Testis (tissue), 3 donors: ENCODE measurements around the gene SLC9A9. TPM values are rescaled to one million over a fixed set of nuclear protein-coding genes. Genes with fewer than 3 reads are reported as not detected.

ENCODE experiments used
- DNase-seq: peaks from one replicate; pipeline ENCODE4 v3.0.0-alpha.2; 2019
- H3K27ac ChIP-seq, 2 donors: fragments of 200-600 bp; sonication (generic); one replicate each; pipeline ENCODE4 v1.5.1; 2019
- H3K27me3 ChIP-seq: fragments of 200-600 bp; sonication (generic); one replicate; pipeline ENCODE4 v1.5.1; 2019
- H3K36me3 ChIP-seq: fragments of 200-600 bp; sonication (generic); one replicate; pipeline ENCODE4 v1.5.1; 2017; ENCODE audit warnings: low read depth; ENCODE audit errors: missing control alignments
- H3K4me1 ChIP-seq: fragments of 200-600 bp; sonication (generic); one replicate; pipeline ENCODE4 v1.5.1; 2019
- H3K4me3 ChIP-seq, 2 donors: fragments of 200-600 bp; sonication (generic); one replicate each; pipeline ENCODE4 v1.5.1; 2017 to 2019
- H3K9me3 ChIP-seq: fragments of 200-600 bp; sonication (generic); one replicate; pipeline ENCODE4 v1.5.1; 2017
- POLR2A ChIP-seq: fragments of 450-650 bp; IDR thresholded peaks from one replicate; pipeline ENCODE4 v1.6.1; 2017; ENCODE audit warnings: antibody characterized with exemption, mild to moderate bottlenecking, moderate library complexity
- WGBS, 2 donors: methylation state at CpG; one replicate each; pipeline ENCODE4 v1.1.5; 2018; 5-methylcytosine and 5-hydroxymethylcytosine counted together
- intact Hi-C: fragments of 100-400 bp; cut with DNase I; formaldehyde crosslinking; loops from one replicate; pipeline ENCODE4 v1.15.1; 2023; ENCODE audit warnings: low total_unique reads
- polyA plus RNA-seq: library from polyadenylated mRNA; stranded (reverse); fragments of 350-450 nt; fragmentation: Illumina TruSeq; extraction: RNeasy Lipid Tissue Mini Kit (QIAGEN cat#74804); gene quantifications from one replicate; pipeline ENCODE4 v1.2.3, GENCODE V29; 2014; ENCODE audit warnings: low read depth, low replicate concordance; ENCODE audit not compliant: insufficient read depth
- total RNA-seq, 2 donors: library from RNA; depleted of rRNA; stranded (reverse); fragments of >200 nt; gene quantifications; one replicate each; pipeline ENCODE4 v1.2.3, GENCODE V29; 2016
- TF ChIP-seq, protein P1 (sequence below), 3 experiments: fragments of 450-650 bp in 2 of 3; fragments of 200-600 bp in 1 of 3; sonication (generic) in 1 of 3; IDR thresholded peaks; one replicate each; pipeline ENCODE4 v1.5.1; 2016 to 2019; ENCODE audit warnings: antibody characterized with exemption in 3 of 3, mild to moderate bottlenecking in 2 of 3, moderate library complexity in 1 of 3

The SLC9A9 gene
- total and polyA plus RNA-seq, 3 donors from 2014 or later: 2.7 to 6.6 (median 4.3) TPM

DNA sequence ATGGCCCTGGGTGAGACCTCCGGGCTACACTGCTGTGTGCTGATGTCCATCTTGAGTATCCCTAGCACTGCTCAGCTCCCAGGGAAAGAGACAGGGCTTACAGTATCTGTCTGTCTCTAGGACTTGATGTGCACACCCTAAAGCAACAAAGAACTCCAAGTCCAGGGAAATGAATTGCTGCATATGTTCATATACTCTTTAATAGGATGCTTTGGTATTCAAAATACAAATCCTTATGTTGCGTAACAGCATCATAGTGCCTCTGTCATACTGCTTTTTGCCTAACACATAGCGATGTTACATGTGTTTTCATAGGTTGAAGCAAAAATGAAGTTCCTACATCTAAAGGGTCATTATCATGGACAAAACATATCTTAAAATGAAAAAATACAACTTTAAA is 299.9 kb downstream of the SLC9A9 start:
- 95 to 98% methylated on average over 3 of the region's 3 CpGs for WGBS, 2 donors

GRCh38 chr3:143538577-143538981 is 309.7 kb downstream of the SLC9A9 start:
- no peak for TF ChIP-seq POLR2A
- TF ChIP-seq, protein P1, sequence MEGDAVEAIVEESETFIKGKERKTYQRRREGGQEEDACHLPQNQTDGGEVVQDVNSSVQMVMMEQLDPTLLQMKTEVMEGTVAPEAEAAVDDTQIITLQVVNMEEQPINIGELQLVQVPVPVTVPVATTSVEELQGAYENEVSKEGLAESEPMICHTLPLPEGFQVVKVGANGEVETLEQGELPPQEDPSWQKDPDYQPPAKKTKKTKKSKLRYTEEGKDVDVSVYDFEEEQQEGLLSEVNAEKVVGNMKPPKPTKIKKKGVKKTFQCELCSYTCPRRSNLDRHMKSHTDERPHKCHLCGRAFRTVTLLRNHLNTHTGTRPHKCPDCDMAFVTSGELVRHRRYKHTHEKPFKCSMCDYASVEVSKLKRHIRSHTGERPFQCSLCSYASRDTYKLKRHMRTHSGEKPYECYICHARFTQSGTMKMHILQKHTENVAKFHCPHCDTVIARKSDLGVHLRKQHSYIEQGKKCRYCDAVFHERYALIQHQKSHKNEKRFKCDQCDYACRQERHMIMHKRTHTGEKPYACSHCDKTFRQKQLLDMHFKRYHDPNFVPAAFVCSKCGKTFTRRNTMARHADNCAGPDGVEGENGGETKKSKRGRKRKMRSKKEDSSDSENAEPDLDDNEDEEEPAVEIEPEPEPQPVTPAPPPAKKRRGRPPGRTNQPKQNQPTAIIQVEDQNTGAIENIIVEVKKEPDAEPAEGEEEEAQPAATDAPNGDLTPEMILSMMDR (IDR thresholded peaks at IDR 0.05): no peak
- Histone ChIP-seq H3K9me3 (no peaks in the 10 kb centered on the region), H3K4me3 (no peak overlapping the region), H3K36me3 (no peaks in the 10 kb centered on the region), H3K27me3 (no peaks in the 10 kb centered on the region), H3K27ac (no peak overlapping the region), H3K4me1 (no peaks in the 10 kb centered on the region)
- no peak for DNase-seq
- WGBS, 2 donors: 46 to 51% methylated on average over 2 of the region's 2 CpGs
- intact Hi-C loops: no loop called here

More for the DNA sequence above, 299.9 kb downstream of the SLC9A9 start:
- DNase-seq: no peak
- H3K4me1 ChIP-seq: no peaks in the 10 kb centered on the region
- intact Hi-C loops: no loop called here
- no peak for TF ChIP-seq POLR2A
- TF ChIP-seq, protein P1 (IDR thresholded peaks at IDR 0.05): no peak
- H3K36me3 ChIP-seq: no peaks in the 10 kb centered on the region
- H3K27me3 ChIP-seq: no peaks in the 10 kb centered on the region
- no peak overlapping the region for H3K27ac ChIP-seq
- no peaks in the 10 kb centered on the region for H3K9me3 ChIP-seq
- H3K4me3 ChIP-seq: no peak overlapping the region

DNA sequence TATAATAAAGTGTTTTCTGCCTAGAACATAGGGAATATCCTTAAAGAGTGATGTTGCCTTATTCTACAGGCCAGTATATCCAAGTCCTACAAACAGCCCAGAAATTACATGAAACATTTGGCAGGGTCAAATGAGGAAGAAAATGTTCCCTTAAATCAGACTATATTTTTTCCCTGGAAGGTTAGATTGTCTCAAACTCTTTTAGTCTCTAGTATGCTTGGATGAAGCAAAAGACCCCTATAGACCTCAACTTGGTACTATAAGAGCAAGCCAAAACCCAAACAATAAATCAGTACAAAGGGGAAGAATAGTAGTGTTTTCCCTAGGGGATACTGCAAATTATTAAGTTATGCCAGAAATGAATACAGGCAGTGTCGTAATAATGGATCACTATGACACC is 310.2 kb downstream of the SLC9A9 start:
- no peaks in the 10 kb centered on the region for H3K4me1 ChIP-seq
- H3K36me3 ChIP-seq: no peaks in the 10 kb centered on the region
- DNase-seq: no peak

DNA sequence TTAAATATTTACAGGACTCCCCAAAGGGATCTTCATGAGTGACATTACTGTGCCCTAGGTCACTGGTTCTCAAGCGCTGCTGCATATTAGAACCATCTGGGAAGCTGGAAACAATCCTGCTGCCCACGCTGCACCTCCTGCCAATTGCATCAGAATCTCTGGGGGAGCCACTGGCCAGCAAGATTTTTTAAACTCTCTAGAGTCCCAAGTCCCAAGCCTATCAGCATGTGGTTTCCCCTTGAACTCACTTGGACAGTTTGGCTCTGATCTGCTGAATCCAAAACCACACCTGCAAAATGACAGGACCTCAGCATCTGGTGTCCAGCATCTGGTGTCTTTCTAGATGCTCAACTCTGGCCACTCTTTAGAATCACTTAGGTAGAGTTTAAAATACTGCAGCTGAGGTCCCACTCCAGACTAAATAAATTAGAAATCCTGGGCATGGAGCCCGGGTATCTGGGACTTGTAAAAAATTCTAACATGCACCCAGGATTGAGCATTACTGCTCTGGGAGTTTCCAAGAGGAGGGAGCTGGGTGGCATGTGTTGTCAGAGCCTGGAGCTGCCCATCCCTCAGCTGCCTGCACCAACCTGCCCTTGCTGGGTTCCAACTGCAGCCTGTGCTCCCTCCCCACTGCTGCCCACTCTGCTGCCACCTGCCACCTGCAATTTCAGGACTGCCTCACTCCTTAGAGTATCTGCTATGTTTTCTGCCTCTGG is 311.3 kb downstream of the SLC9A9 start:
- 56 to 61% methylated on average over 3 of the region's 3 CpGs for WGBS, 2 donors
- no peak for TF ChIP-seq POLR2A
- TF ChIP-seq, protein P1 (IDR thresholded peaks at IDR 0.05): no peak
- intact Hi-C loops: no loop called here
- no peaks in the 10 kb centered on the region for H3K27me3 ChIP-seq
- no peaks in the 10 kb centered on the region for H3K9me3 ChIP-seq
- no peak overlapping the region for H3K4me3 ChIP-seq
- no peak for DNase-seq
- H3K4me1 ChIP-seq: no peaks in the 10 kb centered on the region
- H3K36me3 ChIP-seq: no peaks in the 10 kb centered on the region
- H3K27ac ChIP-seq: no peak overlapping the region

More for the DNA sequence above, 310.2 kb downstream of the SLC9A9 start:
- intact Hi-C loops: no loop called here
- WGBS, 2 donors: 68 to 79% methylated on average over 1 of the region's 1 CpG
- no peaks in the 10 kb centered on the region for H3K9me3 ChIP-seq
- H3K27ac ChIP-seq: no peak overlapping the region
- no peak for TF ChIP-seq POLR2A
- TF ChIP-seq, protein P1 (IDR thresholded peaks at IDR 0.05): no peak
- H3K27me3 ChIP-seq: no peaks in the 10 kb centered on the region
- no peak overlapping the region for H3K4me3 ChIP-seq
